ENCODE results near the gene CRYZL1.

DNA sequence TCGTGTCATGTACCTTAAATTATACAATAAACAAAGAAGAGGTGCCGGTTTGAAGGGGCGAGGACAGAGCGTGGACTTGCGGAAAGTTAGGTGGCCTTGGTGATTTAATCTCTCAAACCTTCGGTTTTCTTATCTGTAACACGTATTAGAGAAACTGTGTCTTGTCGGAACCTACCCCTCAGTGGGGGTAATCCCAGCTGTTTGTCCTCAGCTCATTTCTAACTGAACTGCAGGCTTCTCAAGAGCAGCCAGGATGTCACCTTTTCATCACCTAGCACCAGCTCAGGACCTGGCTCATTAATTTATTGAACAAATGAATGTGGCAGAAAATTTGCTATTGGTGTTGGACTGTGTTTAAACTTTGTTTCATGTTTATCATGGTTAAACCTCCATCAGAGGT lies 31.9 kb upstream of the CRYZL1 start:
- TF ChIP-seq, protein P1, sequence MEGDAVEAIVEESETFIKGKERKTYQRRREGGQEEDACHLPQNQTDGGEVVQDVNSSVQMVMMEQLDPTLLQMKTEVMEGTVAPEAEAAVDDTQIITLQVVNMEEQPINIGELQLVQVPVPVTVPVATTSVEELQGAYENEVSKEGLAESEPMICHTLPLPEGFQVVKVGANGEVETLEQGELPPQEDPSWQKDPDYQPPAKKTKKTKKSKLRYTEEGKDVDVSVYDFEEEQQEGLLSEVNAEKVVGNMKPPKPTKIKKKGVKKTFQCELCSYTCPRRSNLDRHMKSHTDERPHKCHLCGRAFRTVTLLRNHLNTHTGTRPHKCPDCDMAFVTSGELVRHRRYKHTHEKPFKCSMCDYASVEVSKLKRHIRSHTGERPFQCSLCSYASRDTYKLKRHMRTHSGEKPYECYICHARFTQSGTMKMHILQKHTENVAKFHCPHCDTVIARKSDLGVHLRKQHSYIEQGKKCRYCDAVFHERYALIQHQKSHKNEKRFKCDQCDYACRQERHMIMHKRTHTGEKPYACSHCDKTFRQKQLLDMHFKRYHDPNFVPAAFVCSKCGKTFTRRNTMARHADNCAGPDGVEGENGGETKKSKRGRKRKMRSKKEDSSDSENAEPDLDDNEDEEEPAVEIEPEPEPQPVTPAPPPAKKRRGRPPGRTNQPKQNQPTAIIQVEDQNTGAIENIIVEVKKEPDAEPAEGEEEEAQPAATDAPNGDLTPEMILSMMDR (IDR thresholded peaks at IDR 0.05) = no peak
- no peak for TF ChIP-seq POLR2A (IDR thresholded peaks at IDR 0.05)
